Activated gamma-delta T cell treated with Interleukin-2 at 50 U/mL for 16 hours (primary cell): ENCODE measurements around the gene TMEM161A.
"Not testable (repeated sequence)": the region's sequence is repeated elsewhere in the genome, so short reads cannot be mapped to it uniquely, and the experiment has no call there.

ENCODE experiments used
- DNase-seq: peaks from one replicate; pipeline ENCODE4 v3.0.0-alpha.2; 2020

Gene TMEM161A

GRCh38 chr19:19154768-19155494 is 16.7 kb upstream of the TMEM161A start:
- no peak for DNase-seq

GRCh38 chr19:19152668-19153384 is 14.5 kb upstream of the TMEM161A start:
- DNase-seq: no peak

GRCh38 chr19:19151418-19151817 is 13.1 kb upstream of the TMEM161A start:
- DNase-seq: no peak

DNA sequence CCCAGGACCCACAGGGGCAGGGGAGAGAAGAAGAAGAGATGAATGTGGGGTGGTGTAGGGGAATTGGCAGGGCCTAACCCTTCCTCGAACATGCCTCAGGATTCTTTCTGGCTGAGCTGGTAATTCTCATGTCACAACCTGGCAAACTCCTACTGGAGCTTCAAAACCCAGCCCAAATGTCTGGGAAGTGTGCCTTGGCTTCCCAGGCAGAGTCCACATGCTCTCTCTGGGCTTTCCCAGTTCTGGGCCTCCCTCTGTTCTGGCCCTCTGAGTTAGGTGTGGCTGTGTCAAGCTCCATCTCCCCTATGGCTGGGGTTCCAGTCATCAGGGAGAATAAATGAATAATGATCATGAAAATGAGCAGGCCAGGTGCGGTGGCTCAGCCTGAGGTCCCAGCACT is 11.2 kb upstream of the TMEM161A start:
- no peak for DNase-seq

DNA sequence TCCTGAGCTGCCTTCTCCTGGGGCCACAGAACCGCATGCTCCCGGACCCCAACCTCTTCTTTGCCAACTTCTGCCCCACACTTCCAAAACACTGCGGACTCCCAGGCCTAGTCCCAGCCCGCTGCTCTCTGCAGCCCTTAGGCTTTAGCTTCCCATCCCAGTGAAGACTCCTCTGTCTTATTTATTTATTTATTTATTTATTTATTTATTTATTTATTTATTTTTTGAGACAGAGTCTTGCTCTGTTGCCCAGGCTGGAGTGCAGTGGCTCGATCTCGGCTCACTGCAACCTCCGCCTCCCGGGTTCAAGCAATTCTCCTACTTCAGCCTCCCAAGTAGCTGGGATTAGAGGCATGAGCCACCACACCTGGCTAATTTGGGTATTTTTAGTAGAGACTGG is 10.2 kb upstream of the TMEM161A start:
- DNase-seq: not testable (repeated sequence)

DNA sequence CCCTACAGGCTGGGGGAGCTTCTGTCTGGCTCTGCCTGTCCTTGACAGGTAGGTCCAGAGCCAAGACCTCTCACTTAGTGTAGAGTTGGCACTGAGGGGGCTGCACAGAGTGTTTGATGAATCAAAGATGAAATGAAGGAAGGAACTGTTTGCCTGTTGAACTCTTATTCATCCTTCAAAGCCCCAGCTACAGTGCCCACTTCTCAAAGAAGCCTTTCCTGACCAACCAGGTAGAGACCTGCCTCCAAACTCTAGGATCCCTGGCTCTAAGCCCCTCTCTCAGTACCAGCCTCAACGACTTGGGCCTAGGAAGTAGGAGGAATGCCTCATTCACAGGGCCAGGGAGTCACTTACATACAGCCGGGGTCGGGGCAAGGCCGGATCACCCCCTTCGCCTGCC is 9.1 kb upstream of the TMEM161A start:
- DNase-seq: no peak

- DNase-seq: no peak
Observed at GRCh38 chr19:19146865-19147264, 8.6 kb upstream of the TMEM161A start.

DNA sequence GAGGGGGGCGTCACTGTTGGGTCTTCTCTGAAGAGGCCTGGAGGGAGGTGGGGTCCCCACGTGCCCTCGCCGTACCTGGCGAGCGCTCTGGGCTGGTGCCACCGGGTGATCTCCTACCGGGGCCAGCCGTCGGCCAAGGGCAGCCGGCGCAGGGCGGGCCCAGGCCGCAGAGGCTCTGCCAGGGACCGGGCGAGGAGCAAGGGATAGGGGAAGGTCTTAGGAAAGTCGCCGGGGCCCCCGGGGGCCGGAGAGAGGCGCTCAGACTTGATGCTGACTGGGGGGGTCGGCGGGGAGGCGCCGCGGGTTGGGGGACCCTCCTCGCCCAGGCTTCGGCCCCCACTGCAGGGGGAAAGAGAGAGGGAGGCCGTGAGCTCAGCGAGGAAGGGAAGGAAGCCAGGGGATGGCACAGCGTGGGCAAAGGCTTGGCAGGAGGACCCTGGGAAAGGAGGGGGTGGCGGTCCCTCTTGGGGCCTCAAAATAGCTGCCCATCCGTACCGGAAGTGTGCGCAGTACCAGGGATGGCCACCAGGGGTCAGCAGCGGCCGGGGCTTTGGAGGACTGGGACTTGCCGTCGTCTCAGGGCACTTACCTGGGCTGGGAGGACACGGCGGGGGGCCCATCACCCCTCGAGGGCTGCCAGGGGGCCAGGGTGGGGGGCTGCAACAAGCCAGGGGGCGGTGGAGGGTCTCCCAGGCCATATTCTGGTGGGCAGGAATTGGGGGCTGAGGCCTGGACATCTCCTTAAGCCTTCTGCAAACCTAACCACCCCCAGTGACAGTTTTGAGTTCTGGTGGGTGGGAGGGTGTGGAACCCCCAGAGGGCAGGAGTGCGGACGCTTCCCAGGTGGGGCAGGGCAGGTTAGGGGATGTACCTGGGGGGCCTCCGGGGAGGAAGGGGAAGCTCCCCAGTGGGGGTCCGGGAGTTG is 7.7 kb upstream of the TMEM161A start:
- peak; percentile 85 for DNase-seq

DNA sequence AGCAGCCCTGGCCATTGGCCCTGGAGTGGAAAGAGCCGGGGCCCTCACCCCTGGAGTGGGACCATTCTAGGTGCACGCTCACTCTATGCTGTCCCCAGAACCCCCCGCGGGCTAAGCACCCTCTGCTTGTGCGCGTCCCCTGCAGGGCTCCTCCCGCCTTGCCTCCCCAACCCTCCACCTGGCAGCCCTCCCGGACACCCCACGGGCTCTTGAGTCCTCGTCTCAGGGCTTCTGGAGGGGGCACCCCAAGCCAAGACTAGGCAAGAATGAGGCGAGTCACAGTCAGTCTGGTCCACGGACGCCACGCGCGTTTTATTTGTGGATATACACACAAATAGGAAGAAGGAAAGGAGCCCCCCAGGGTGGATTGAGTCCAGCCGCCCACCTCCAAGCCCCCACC is 7.0 kb upstream of the TMEM161A start:
- no peak for DNase-seq

GRCh38 chr19:19142347-19142746 is 4.1 kb upstream of the TMEM161A start:
- no peak for DNase-seq

- DNase-seq: no peak
Observed at GRCh38 chr19:19140476-19140875, 2.2 kb upstream of the TMEM161A start.

DNA sequence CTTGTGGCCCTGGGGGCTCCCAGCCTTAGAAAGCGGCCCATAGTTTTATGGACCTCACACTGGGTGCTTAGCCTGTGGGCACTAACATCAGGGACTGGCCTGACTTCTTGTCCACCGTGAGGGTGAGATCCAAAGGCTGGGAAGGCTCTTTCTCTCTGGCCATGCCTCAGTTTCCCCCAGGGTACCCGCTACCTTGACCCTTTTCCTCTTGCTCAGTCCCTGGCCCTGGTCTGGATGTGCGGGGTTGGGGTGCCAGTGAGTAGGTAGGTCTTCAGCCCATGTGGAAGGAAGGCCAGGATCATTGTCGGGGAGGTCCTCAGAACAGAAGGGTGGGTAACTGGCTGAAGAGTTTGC is 1.6 kb upstream of the TMEM161A start:
- DNase-seq: no peak

- no peak for DNase-seq
Observed at GRCh38 chr19:19137556-19138108, 646 bp downstream of the TMEM161A start.

- not testable (repeated sequence) for DNase-seq
Observed at GRCh38 chr19:19135713-19136112, 2.6 kb downstream of the TMEM161A start.

DNA sequence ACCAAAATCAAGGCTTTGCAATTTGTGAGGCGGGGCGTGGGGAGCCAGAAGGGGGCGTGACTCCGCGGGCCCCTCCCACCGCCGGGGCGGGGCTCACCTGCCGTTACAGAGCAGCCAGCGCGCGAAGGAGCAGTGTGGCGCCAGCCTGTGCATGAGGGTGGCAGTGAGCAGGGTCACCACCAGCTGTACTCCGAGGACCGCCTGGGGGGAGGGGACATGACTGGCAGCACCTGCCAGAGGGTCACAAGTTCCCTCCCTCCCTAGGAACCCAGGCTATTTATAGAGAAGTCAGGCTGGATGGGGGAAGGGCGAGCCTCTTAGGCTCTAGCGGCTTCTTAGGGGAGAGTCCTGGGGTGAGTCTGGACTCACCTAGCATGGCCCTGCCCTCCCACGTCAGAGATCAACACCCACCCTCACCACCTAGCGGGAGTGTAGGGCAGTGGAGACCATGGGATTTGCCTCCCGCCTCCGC is 3.6 kb downstream of the TMEM161A start:
- DNase-seq: no peak

- DNase-seq: no peak
Observed at GRCh38 chr19:19133985-19134384, 4.3 kb downstream of the TMEM161A start.

- DNase-seq: no peak
Observed at GRCh38 chr19:19132912-19133311, 5.4 kb downstream of the TMEM161A start.

DNA sequence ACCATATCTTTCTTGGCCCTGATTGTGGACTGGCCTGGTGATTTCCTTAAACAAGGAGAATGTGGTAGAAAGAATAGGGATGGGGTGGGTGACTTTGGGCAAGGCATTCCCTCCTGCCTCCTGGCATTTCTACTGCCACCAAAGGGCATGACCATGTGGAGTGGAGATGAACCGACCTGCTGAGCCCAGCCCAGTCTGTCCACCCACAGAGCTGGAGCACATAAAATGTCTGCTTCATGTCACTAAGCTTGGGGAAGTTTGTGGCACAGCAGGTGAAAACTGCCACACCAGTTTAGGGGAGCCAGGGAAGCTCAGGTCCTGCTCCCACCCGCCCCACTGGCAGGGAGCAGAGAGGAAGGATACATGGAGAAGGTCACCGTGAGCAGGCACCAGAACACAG is 6.3 kb downstream of the TMEM161A start:
- no peak for DNase-seq

DNA sequence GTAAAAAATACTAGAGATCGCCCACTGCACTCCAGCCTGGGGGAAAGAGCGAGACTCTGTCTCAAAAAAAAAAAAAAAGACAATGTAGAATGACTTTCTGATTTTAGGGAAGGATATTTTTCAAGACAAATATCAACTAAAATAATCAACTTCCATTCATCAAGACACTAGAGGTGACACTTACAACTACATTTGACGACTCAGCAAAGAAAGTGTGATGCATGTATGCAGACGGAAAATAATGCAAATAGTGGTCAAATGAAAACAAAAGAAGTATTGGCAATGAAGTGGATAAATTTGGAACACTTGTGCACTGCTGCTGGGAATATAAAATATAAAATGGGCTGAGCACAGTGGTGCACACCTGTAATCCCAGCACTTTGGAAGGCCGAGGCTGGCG is 12.2 kb downstream of the TMEM161A start:
- DNase-seq: no peak

DNA sequence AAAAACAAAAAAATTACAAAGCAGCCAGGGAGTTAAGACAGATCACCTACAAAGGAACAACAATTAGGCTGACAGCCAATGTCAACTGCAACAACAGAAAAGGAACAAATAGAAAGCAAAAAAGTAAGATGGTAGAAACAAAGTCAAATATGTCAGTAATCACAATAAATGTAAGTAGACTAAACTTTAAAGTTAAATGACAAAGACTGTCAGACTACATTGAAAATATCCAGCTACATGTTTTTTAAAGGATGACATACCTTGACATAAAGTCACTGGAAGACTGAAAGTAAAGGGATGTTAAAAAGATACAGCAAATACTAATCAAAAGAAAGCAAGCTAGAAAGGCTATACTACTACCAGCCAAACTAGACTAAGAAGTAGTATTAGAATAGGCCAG is 14.9 kb downstream of the TMEM161A start:
- DNase-seq: no peak

DNA sequence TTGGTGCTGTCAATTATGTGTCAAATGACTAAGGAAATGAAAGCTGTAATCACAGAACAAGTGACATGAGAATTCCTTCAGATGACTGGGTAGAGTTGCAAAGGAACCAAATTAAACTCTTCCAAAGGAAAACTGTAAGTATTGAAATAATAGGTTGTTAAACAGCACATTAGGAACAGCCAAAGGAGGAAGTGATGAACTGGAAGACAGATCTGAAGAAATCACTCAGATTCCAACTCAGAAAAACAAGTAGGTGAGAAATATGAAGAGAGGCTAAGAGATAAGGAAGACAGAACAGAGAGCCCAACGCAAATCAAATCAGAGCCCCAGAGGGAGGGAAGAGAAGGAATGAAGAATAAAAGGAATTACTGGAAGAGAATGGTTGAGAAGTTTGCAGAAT is 15.4 kb downstream of the TMEM161A start:
- no peak for DNase-seq

- no peak for DNase-seq
Observed at GRCh38 chr19:19121371-19121770, 16.9 kb downstream of the TMEM161A start.
